Body of pancreas (tissue), 4 donors: ENCODE measurements around the gene OR6B2.

Experiments
- POLR2A ChIP-seq, 3 donors: fragments of 450-650 bp; IDR thresholded peaks; one replicate each; pipeline ENCODE4 v1.6.1; 2016; ENCODE audit warnings: antibody characterized with exemption in 3 of 3, mild to moderate bottlenecking in 2 of 3
- TF ChIP-seq, protein P1 (sequence below), 7 experiments: fragments of 450-650 bp in 4 of 7; fragments of 200-600 bp in 3 of 7; sonication (generic) in 3 of 7; IDR thresholded peaks; one replicate each; pipeline ENCODE4 v1.5.1; 2016 to 2019; ENCODE audit warnings: antibody characterized with exemption in 7 of 7

DNA sequence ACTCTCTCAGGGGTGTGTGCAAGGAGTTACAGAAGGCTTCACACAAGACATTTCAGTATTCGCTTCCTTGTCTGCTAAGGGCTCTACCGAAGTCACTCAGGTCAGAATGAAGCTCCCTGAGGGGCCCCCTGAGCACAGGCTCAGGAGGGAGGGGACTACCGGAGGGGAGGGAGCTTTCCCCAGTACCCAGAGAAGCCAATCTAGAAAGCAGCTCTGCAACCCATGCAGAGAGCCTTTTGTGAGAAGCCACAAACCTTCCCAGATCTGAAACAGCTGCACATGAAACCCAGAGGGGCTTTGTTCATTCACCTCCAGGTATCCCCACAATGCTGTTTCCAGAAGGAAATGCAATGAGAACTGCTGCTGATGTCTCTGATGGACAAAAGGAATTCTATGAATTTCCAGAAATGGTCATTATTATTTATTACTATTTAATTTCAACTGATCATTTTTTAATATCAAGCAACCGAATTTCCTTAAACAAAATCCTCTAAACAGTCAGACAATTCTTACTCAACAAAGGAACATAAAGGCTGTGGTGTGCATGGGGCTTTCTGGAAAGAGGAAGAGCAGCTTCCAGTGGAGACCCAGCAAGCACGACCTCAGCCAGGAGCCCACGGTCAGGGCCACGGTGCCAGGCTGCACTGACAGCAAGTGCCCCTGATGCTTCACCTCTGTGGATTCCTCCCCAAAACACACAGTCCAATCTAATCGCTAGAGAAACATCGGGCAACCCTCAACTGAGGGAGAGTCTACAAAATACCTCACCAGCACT, 47.0 kb downstream of the OR6B2 start:
- no peak for TF ChIP-seq POLR2A (IDR thresholded peaks at IDR 0.05)
- TF ChIP-seq, protein P1, sequence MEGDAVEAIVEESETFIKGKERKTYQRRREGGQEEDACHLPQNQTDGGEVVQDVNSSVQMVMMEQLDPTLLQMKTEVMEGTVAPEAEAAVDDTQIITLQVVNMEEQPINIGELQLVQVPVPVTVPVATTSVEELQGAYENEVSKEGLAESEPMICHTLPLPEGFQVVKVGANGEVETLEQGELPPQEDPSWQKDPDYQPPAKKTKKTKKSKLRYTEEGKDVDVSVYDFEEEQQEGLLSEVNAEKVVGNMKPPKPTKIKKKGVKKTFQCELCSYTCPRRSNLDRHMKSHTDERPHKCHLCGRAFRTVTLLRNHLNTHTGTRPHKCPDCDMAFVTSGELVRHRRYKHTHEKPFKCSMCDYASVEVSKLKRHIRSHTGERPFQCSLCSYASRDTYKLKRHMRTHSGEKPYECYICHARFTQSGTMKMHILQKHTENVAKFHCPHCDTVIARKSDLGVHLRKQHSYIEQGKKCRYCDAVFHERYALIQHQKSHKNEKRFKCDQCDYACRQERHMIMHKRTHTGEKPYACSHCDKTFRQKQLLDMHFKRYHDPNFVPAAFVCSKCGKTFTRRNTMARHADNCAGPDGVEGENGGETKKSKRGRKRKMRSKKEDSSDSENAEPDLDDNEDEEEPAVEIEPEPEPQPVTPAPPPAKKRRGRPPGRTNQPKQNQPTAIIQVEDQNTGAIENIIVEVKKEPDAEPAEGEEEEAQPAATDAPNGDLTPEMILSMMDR (IDR thresholded peaks at IDR 0.05): no peak
